CD4-positive, alpha-beta T cell treated with Interleukin-17A for 1 hour (primary cell): Measurements from ENCODE around the gene CCDC146.
"Not testable (repeated sequence)": the region's sequence is repeated elsewhere in the genome, so short reads cannot be mapped to it uniquely, and the experiment has no call there.

Experiments
- DNase-seq: peaks from one replicate; pipeline ENCODE4 v3.0.0-alpha.2; 2020

Gene CCDC146

GRCh38 chr7:77154917-77155464, 32.6 kb downstream of the CCDC146 start:
- peak; percentile 21 for DNase-seq

GRCh38 chr7:77155601-77156377, 33.4 kb downstream of the CCDC146 start:
- not testable (repeated sequence) for DNase-seq

GRCh38 chr7:77157034-77157433, 34.6 kb downstream of the CCDC146 start:
- DNase-seq: not testable (repeated sequence)

GRCh38 chr7:77157446-77157845, 35.0 kb downstream of the CCDC146 start:
- DNase-seq: peak; percentile 7

GRCh38 chr7:77171073-77171472, 48.7 kb downstream of the CCDC146 start:
- DNase-seq: not testable (repeated sequence)

GRCh38 chr7:77172437-77173172, 50.2 kb downstream of the CCDC146 start:
- DNase-seq: not testable (repeated sequence)

- DNase-seq: not testable (repeated sequence)
Measured at GRCh38 chr7:77174418-77174817, 52.0 kb downstream of the CCDC146 start.

- DNase-seq: not testable (repeated sequence)
Measured at GRCh38 chr7:77175274-77175800, 52.9 kb downstream of the CCDC146 start.

- not testable (repeated sequence) for DNase-seq
Measured at GRCh38 chr7:77177321-77177904, 55.0 kb downstream of the CCDC146 start.

- not testable (repeated sequence) for DNase-seq
Measured at GRCh38 chr7:77178024-77178423, 55.6 kb downstream of the CCDC146 start.

- DNase-seq: no peak
Measured at GRCh38 chr7:77181015-77181595, 58.7 kb downstream of the CCDC146 start.

GRCh38 chr7:77181734-77182133, 59.3 kb downstream of the CCDC146 start:
- no peak for DNase-seq

GRCh38 chr7:77182261-77182660, 59.8 kb downstream of the CCDC146 start:
- DNase-seq: no peak

GRCh38 chr7:77184463-77184862, 62.0 kb downstream of the CCDC146 start:
- DNase-seq: no peak

- DNase-seq: no peak
Measured at GRCh38 chr7:77184990-77185389, 62.6 kb downstream of the CCDC146 start.

GRCh38 chr7:77185866-77186265, 63.5 kb downstream of the CCDC146 start:
- DNase-seq: no peak

GRCh38 chr7:77188731-77189437, 66.5 kb downstream of the CCDC146 start:
- no peak for DNase-seq

GRCh38 chr7:77197141-77197540, 74.7 kb downstream of the CCDC146 start:
- DNase-seq: no peak

GRCh38 chr7:77199013-77199966, 76.9 kb downstream of the CCDC146 start, which contains the start of gene FGL2:
Gene FGL2 (minus strand): TSS chr7:77199819. CDS start chr7:77199793, 26 bp downstream.
- peak; percentile 54 for DNase-seq

GRCh38 chr7:77200542-77200941, 78.1 kb downstream of the CCDC146 start:
- DNase-seq: no peak

- DNase-seq: no peak
Measured at GRCh38 chr7:77202481-77202976, 80.1 kb downstream of the CCDC146 start.
